Ishikawa (cell line): ENCODE data around the gene MTA1.

ENCODE experiments used
- CEBPB ChIP-seq: IDR thresholded peaks from 2 replicates; pipeline ENCODE4 v1.6.1; 2012
- CREB1 ChIP-seq: IDR thresholded peaks from 2 replicates; pipeline ENCODE4 v1.6.1; 2012; ENCODE audit warnings: low read depth
- EGR1 ChIP-seq: IDR thresholded peaks from 2 replicates; pipeline ENCODE4 v1.6.1; 2012
- EP300 ChIP-seq: IDR thresholded peaks from 2 replicates; pipeline ENCODE4 v1.6.1; 2012; ENCODE audit warnings: borderline replicate concordance
- FOXM1 ChIP-seq: IDR thresholded peaks from 2 replicates; pipeline ENCODE4 v1.6.1; 2012; ENCODE audit warnings: low read depth, borderline replicate concordance
- MAX ChIP-seq: IDR thresholded peaks from 2 replicates; pipeline ENCODE4 v1.6.1; 2012
- NFIC ChIP-seq: IDR thresholded peaks from 2 replicates; pipeline ENCODE4 v1.6.1; 2012
- RAD21 ChIP-seq: IDR thresholded peaks from 2 replicates; pipeline ENCODE4 v1.6.1; 2012; ENCODE audit warnings: low read depth
- REST ChIP-seq: IDR thresholded peaks from 2 replicates; pipeline ENCODE4 v1.6.1; 2012; ENCODE audit warnings: low read depth, mild to moderate bottlenecking
- TAF1 ChIP-seq: IDR thresholded peaks from 2 replicates; pipeline ENCODE4 v1.6.1; 2012; ENCODE audit warnings: low read depth, mild to moderate bottlenecking
- TCF12 ChIP-seq: IDR thresholded peaks from 2 replicates; pipeline ENCODE4 v1.6.1; 2012; ENCODE audit warnings: low read depth
- TEAD4 ChIP-seq: IDR thresholded peaks from 2 replicates; pipeline ENCODE4 v1.6.1; 2012
- USF1 ChIP-seq: IDR thresholded peaks from 2 replicates; pipeline ENCODE4 v1.6.1; 2012
- YY1 ChIP-seq: IDR thresholded peaks from 2 replicates; pipeline ENCODE4 v1.6.1; 2012; ENCODE audit warnings: low read depth
- ZBTB7A ChIP-seq: IDR thresholded peaks from 2 replicates; pipeline ENCODE4 v1.6.1; 2012; ENCODE audit warnings: low read depth

The MTA1 gene

GRCh38 chr14:105473677-105474482 lies 54.3 kb downstream of the MTA1 start:
- no peak for TF ChIP-seq TEAD4
- TF ChIP-seq YY1: no peak
- no peak for TF ChIP-seq USF1
- peak; percentile 41 for TF ChIP-seq MAX
- TF ChIP-seq ZBTB7A: peak; percentile 84
- no peak for TF ChIP-seq CEBPB
- peak; percentile 55; the same call in 1 of the 2 replicates for TF ChIP-seq EP300
- 0 out of 2 replicates have a peak, but pooled peaks have one; percentile 3 for TF ChIP-seq RAD21
- TF ChIP-seq FOXM1: no peak
- peak; percentile 31 for TF ChIP-seq EGR1
- TF ChIP-seq CREB1: no peak
- no peak for TF ChIP-seq TAF1
- peak; percentile 35; the same call in 1 of the 2 replicates for TF ChIP-seq NFIC
- TF ChIP-seq TCF12: peak; percentile 64; the same call in 1 of the 2 replicates
- TF ChIP-seq REST: peak; percentile 76

GRCh38 chr14:105474483-105475268 lies 55.0 kb downstream of the MTA1 start, which contains the start of gene CRIP2:
Gene CRIP2, plus strand, starts transcription at chr14:105474821. Its CDS starts 42 bp downstream, at chr14:105474863.
- TF ChIP-seq RAD21 (no peak), REST (0 out of 2 replicates have a peak, but pooled peaks have one; percentile 7), NFIC (no peak; the same call in 1 of the 2 replicates), USF1 (no peak), ZBTB7A (no peak; the same call in 1 of the 2 replicates), EGR1 (peak; percentile 75), FOXM1 (no peak), MAX (no peak), TEAD4 (no peak), EP300 (no peak), CREB1 (no peak), YY1 (no peak), TCF12 (no peak), TAF1 (0 out of 2 replicates have a peak, but pooled peaks have one; percentile 46), CEBPB (no peak)

- no peak for TF ChIP-seq EP300
- TF ChIP-seq EGR1: peak; percentile 15; the same call in 1 of the 2 replicates
- peak; percentile 28 for TF ChIP-seq ZBTB7A
- no peak for TF ChIP-seq MAX
- TF ChIP-seq TAF1: no peak
- no peak for TF ChIP-seq TEAD4
- 0 out of 2 replicates have a peak, but pooled peaks have one; percentile 15 for TF ChIP-seq TCF12
Observed at GRCh38 chr14:105475269-105476096, 55.9 kb downstream of the MTA1 start.
